CD4-positive, alpha-beta T cell treated with Interleukin-12 subunit alpha and Interleukin-12 subunit beta, for 1 hour (primary cell): Measurements from ENCODE around the gene GTF3C5.
"Not testable (repeated sequence)": the region's sequence is repeated elsewhere in the genome, so short reads cannot be mapped to it uniquely, and the experiment has no call there.

Source experiments
- DNase-seq: peaks from one replicate; pipeline ENCODE4 v3.0.0-alpha.2; 2020

GTF3C5 gene

GRCh38 chr9:133056533-133056932, 25.7 kb downstream of the GTF3C5 start:
- no peak for DNase-seq

- DNase-seq: no peak
These were observed 26.2 kb downstream of the GTF3C5 start for GRCh38 chr9:133057006-133057405.

GRCh38 chr9:133057553-133057952, 26.8 kb downstream of the GTF3C5 start:
- DNase-seq: no peak

GRCh38 chr9:133058071-133058470, 27.3 kb downstream of the GTF3C5 start:
- no peak for DNase-seq

DNA sequence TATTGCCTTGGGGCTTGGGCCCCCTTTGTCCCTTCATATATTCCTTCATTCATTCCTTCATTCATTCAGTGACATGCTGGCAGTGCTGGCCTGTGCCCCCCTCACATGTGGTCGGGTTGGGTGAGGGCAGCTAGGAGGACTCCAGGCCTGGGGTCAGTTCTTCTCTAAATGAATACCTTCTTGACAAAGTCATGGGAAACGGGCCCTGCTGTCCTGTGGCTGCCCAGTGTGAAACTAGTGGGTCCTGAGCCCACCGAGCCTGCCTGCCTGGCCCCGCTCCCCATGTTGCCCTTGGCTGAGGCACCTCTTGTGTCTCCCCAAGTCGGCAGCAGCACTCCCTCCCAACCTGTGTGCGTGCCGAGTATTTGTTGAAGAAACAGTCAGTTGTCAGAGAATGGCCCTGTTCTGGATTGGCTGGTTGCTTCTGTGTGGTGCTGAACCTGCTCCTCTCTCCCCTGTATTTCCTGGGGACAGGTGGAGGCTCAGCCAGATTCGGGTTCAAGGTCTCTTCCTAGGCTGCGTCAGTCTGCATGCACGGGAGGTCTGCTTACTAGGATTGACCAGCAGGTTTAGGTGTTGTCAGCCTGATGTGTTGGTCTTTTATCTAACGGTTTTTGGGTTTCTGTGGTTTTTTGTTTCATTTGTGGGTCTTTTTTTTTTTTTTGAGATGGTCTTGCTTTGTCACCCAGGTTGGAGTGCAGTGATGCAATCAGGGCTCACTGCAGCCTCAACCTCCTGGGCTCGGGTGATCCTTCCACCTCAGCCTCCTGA, 27.9 kb downstream of the GTF3C5 start:
- DNase-seq: no peak

DNA sequence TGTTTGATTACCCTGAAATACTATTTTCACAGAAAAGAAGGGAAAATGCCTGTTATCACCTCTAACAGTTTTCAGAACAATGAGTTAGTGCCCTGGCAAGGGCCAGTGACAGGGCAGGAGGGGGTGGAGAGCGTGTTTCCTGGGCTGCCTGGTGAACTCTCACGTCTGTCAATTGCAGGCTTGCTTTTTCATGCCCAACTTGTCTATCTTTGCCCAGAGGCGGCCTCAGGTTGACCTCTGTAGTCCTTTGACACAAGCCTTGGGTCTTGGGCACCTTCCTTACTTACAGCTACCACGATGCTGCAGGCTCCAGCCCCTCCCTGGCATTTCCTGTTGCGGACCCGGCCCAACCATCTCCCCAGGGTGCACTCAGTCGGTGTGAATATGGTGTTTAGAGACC, 28.8 kb downstream of the GTF3C5 start:
- DNase-seq: no peak

DNA sequence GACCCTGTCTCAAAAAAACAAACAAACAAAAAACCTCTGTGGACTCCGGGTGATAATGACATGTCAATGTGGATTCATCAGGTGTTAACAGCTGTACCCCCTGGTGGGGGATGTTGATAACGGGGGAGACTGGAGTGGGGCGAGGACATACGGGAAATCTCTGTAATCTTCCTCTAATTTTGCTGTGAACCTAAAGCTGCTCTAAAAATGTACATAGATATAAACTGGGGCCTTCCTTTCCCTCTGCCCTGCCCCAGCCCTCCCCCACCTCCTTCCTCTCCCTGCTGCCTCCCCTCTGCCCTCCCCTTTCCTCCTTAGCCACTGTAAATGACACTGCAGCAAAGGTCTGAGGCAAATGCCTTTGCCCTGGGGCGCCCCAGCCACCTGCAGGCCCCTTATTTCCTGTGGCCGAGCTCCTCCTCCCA, 29.6 kb downstream of the GTF3C5 start:
- no peak for DNase-seq

GRCh38 chr9:133061019-133061763, 30.4 kb downstream of the GTF3C5 start:
- DNase-seq: not testable (repeated sequence)

DNA sequence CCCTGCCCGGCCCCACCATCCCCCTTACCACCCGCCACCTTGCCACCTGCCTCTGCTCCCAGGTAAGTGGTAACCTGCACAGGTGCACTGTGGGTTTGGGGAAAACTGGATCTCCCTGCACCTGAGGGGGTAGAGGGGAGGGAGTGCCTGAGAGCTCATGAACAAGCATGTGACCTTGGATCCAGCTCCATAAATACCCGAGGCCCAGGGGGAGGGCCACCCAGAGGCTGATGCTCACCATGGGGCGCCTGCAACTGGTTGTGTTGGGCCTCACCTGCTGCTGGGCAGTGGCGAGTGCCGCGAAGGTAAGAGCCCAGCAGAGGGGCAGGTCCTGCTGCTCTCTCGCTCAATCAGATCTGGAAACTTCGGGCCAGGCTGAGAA, 31.0 kb downstream of the GTF3C5 start, which contains the start of gene CEL:
Gene CEL, plus strand, starts transcription at position 218 of the 382 bp plus-strand sequence. Its CDS starts 22 bp downstream, at position 240.
- not testable (repeated sequence) for DNase-seq

DNA sequence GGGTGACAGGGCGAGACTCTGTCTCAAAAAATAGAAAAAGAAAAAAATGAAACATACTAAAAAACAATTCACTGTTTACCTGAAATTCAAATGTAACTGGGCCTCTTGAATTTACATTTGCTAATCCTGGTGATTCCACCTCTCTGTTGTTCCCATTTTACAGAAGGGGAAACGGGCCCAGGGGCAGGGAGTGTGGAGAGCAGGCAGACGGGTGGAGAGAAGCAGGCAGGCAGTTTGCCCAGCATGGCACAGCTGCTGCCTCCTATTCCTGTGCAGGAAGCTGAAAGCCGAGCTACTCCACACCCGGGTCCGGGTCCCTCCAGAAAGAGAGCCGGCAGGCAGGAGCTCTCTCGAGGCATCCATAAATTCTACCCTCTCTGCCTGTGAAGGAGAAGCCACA, 31.8 kb downstream of the GTF3C5 start:
- not testable (repeated sequence) for DNase-seq

GRCh38 chr9:133063159-133063499, 32.3 kb downstream of the GTF3C5 start:
- no peak for DNase-seq

GRCh38 chr9:133063500-133064231, 32.9 kb downstream of the GTF3C5 start:
- no peak for DNase-seq

DNA sequence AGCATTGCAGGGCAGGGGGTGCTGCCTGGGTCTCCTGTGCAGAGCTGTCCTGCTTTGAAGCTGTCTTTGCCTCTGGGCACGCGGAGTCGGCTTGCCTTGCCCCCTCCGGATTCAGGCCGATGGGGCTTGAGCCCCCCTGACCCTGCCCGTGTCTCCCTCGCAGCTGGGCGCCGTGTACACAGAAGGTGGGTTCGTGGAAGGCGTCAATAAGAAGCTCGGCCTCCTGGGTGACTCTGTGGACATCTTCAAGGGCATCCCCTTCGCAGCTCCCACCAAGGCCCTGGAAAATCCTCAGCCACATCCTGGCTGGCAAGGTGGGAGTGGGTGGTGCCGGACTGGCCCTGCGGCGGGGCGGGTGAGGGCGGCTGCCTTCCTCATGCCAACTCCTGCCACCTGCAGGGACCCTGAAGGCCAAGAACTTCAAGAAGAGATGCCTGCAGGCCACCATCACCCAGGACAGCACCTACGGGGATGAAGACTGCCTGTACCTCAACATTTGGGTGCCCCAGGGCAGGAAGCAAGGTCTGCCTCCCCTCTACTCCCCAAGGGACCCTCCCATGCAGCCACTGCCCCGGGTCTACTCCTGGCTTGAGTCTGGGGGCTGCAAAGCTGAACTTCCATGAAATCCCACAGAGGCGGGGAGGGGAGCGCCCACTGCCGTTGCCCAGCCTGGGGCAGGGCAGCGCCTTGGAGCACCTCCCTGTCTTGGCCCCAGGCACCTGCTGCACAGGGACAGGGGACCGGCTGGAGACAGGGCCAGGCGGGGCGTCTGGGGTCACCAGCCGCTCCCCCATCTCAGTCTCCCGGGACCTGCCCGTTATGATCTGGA, 33.7 kb downstream of the GTF3C5 start:
- no peak for DNase-seq

- no peak for DNase-seq
These were observed 34.2 kb downstream of the GTF3C5 start for GRCh38 chr9:133065070-133065388.

DNA sequence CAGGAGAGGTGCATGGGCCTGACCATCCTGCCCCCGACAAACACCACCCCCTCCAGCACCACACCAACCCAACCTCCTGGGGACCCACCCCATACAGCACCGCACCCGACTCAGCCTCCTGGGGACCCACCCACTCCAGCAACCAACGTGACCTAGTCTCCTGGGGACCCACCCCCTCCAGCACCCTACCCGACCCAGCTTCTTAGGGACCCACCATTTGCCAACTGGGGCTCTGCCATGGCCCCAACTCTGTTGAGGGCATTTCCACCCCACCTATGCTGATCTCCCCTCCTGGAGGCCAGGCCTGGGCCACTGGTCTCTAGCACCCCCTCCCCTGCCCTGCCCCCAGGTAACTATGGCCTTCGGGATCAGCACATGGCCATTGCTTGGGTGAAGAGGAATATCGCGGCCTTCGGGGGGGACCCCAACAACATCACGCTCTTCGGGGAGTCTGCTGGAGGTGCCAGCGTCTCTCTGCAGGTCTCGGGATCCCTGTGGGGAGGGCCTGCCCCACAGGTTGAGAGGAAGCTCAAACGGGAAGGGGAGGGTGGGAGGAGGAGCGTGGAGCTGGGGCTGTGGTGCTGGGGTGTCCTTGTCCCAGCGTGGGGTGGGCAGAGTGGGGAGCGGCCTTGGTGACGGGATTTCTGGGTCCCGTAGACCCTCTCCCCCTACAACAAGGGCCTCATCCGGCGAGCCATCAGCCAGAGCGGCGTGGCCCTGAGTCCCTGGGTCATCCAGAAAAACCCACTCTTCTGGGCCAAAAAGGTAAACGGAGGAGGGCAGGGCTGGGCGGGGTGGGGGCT, 35.6 kb downstream of the GTF3C5 start:
- no peak for DNase-seq

- no peak for DNase-seq
These were observed 36.2 kb downstream of the GTF3C5 start for GRCh38 chr9:133067006-133067405.

DNA sequence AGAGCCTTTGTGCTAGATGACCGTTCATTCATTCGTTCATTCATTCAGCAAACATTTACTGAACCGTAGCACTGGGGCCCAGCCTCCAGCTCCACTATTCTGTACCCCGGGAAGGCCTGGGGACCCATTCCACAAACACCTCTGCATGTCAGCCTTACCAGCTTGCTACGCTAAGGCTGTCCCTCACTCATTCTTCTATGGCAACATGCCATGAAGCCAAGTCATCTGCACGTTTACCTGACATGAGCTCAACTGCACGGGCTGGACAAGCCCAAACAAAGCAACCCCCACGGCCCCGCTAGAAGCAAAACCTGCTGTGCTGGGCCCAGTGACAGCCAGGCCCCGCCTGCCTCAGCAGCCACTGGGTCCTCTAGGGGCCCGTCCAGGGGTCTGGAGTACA, 37.0 kb downstream of the GTF3C5 start:
- DNase-seq: no peak

DNA sequence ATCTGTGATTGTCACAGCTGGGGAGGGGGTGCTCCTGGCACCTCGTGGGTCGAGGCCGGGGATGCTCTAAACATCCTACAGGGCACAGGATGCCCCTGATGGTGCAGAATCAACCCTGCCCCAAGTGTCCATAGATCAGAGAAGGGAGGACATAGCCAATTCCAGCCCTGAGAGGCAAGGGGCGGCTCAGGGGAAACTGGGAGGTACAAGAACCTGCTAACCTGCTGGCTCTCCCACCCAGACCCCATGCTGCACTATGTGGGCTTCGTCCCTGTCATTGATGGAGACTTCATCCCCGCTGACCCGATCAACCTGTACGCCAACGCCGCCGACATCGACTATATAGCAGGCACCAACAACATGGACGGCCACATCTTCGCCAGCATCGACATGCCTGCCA, 37.6 kb downstream of the GTF3C5 start:
- not testable (repeated sequence) for DNase-seq

DNA sequence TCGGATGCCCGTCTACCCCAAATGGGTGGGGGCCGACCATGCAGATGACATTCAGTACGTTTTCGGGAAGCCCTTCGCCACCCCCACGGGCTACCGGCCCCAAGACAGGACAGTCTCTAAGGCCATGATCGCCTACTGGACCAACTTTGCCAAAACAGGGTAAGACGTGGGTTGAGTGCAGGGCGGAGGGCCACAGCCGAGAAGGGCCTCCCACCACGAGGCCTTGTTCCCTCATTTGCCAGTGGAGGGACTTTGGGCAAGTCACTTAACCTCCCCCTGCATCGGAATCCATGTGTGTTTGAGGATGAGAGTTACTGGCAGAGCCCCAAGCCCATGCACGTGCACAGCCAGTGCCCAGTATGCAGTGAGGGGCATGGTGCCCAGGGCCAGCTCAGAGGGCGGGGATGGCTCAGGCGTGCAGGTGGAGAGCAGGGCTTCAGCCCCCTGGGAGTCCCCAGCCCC, 39.7 kb downstream of the GTF3C5 start:
- not testable (repeated sequence) for DNase-seq

DNA sequence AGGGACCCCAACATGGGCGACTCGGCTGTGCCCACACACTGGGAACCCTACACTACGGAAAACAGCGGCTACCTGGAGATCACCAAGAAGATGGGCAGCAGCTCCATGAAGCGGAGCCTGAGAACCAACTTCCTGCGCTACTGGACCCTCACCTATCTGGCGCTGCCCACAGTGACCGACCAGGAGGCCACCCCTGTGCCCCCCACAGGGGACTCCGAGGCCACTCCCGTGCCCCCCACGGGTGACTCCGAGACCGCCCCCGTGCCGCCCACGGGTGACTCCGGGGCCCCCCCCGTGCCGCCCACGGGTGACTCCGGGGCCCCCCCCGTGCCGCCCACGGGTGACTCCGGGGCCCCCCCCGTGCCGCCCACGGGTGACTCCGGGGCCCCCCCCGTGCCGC, 40.2 kb downstream of the GTF3C5 start:
- DNase-seq: not testable (repeated sequence)

DNA sequence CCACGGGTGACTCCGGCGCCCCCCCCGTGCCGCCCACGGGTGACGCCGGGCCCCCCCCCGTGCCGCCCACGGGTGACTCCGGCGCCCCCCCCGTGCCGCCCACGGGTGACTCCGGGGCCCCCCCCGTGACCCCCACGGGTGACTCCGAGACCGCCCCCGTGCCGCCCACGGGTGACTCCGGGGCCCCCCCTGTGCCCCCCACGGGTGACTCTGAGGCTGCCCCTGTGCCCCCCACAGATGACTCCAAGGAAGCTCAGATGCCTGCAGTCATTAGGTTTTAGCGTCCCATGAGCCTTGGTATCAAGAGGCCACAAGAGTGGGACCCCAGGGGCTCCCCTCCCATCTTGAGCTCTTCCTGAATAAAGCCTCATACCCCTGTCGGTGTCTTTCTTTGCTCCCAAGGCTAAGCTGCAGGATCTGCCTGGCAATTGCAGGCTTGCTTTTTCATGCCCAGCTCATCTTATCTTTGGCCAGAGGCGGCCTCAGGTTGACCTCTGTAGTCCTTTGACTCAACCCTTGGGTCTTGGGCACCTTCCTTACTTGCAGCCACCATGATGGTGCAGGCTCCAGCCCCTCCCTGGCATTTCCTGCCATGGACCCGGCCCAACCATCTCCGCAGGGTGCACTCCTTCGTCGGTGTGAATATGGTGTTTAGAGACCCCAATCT, 40.8 kb downstream of the GTF3C5 start:
- DNase-seq: no peak
